Nephron (organoid): Measurements from ENCODE around the gene TMC4.

ENCODE experiments used
- H3K27ac Mint-ChIP-seq, 3 experiments: 2 replicates each; pipeline ENCODE4 v1.8.0; 2020; ENCODE audit warnings: mixed read lengths in 3 of 3, mild to moderate bottlenecking in 2 of 3, moderate library complexity in 1 of 3
- H3K27me3 Mint-ChIP-seq: 2 replicates; pipeline ENCODE4 v1.8.0; 2021; ENCODE audit warnings: low read depth, mild to moderate bottlenecking, moderate library complexity, mixed read lengths
- H3K36me3 Mint-ChIP-seq: 2 replicates; pipeline ENCODE4 v1.8.0; 2020; ENCODE audit warnings: low read depth, mixed read lengths
- H3K4me1 Mint-ChIP-seq: 2 replicates; pipeline ENCODE4 v1.8.0; 2020; ENCODE audit warnings: mixed read lengths
- H3K4me3 Mint-ChIP-seq, 3 experiments: 2 replicates each; pipeline ENCODE4 v1.8.0; 2020; ENCODE audit warnings: mild to moderate bottlenecking in 3 of 3, mixed read lengths in 3 of 3, moderate library complexity in 2 of 3
- H3K9me3 Mint-ChIP-seq: 2 replicates; pipeline ENCODE4 v1.8.0; 2020; ENCODE audit warnings: mixed read lengths
- CTCF ChIP-seq, 3 experiments: fragments of 200-600 bp; sonication (generic); IDR thresholded peaks; one replicate each; pipeline ENCODE4 v1.5.0; 2021; ENCODE audit warnings: antibody characterized with exemption in 3 of 3; ENCODE audit not compliant: unreplicated experiment in 3 of 3

The TMC4 gene

GRCh38 chr19:54133957-54134590 lies 38.9 kb downstream of the TMC4 start:
- H3K36me3 Mint-ChIP-seq, result peaks cover 4% of the 10 kb centered on the region
- no peak overlapping the region for H3K27ac Mint-ChIP-seq
- no peak overlapping the region for H3K4me3 Mint-ChIP-seq
- peaks cover 15% of the 10 kb centered on the region for H3K4me1 Mint-ChIP-seq
- TF ChIP-seq CTCF (IDR thresholded peaks at IDR 0.05; ENCODE audit: unreplicated experiment in 3 of 3), result no peak
- no peaks in the 10 kb centered on the region for H3K27me3 Mint-ChIP-seq
- no peaks in the 10 kb centered on the region for H3K9me3 Mint-ChIP-seq

- no peaks in the 10 kb centered on the region for H3K27me3 Mint-ChIP-seq
- H3K9me3 Mint-ChIP-seq, result no peaks in the 10 kb centered on the region
- H3K27ac Mint-ChIP-seq, result no peak overlapping the region
These were observed 39.5 kb downstream of the TMC4 start for GRCh38 chr19:54133312-54133956.

GRCh38 chr19:54129617-54129996 lies 43.4 kb downstream of the TMC4 start:
- Mint-ChIP-seq H3K36me3 (peaks cover 13% of the 10 kb centered on the region), H3K4me1 (no peaks in the 10 kb centered on the region), H3K9me3 (no peaks in the 10 kb centered on the region), H3K27me3 (no peaks in the 10 kb centered on the region), H3K4me3 (no peak overlapping the region), H3K27ac (no peak overlapping the region)
- no peak for TF ChIP-seq CTCF (IDR thresholded peaks at IDR 0.05; ENCODE audit: unreplicated experiment in 3 of 3)

More at GRCh38 chr19:54133312-54133956, 39.5 kb downstream of the TMC4 start:
- Mint-ChIP-seq H3K4me3 (no peak overlapping the region), H3K36me3 (peaks cover 4% of the 10 kb centered on the region), H3K4me1 (peaks cover 11% of the 10 kb centered on the region)
- TF ChIP-seq CTCF (IDR thresholded peaks at IDR 0.05; ENCODE audit: unreplicated experiment in 3 of 3), result no peak

GRCh38 chr19:54128796-54129616 lies 44.0 kb downstream of the TMC4 start:
- Mint-ChIP-seq H3K27ac (no peak overlapping the region), H3K9me3 (no peaks in the 10 kb centered on the region), H3K27me3 (no peaks in the 10 kb centered on the region), H3K4me1 (no peaks in the 10 kb centered on the region), H3K4me3 (no peak overlapping the region), H3K36me3 (peaks cover 9% of the 10 kb centered on the region)
- no peak for TF ChIP-seq CTCF (IDR thresholded peaks at IDR 0.05; ENCODE audit: unreplicated experiment in 3 of 3)

- H3K27ac Mint-ChIP-seq, result no peak overlapping the region
- peaks cover 10% of the 10 kb centered on the region for H3K36me3 Mint-ChIP-seq
- no peaks in the 10 kb centered on the region for H3K9me3 Mint-ChIP-seq
- TF ChIP-seq CTCF (IDR thresholded peaks at IDR 0.05; ENCODE audit: unreplicated experiment in 3 of 3), result no peak
- H3K4me3 Mint-ChIP-seq, result no peak overlapping the region
- H3K27me3 Mint-ChIP-seq, result no peaks in the 10 kb centered on the region
- no peaks in the 10 kb centered on the region for H3K4me1 Mint-ChIP-seq
These were observed 44.6 kb downstream of the TMC4 start for GRCh38 chr19:54128441-54128725.
